Kidney capillary endothelial cell (primary cell): ENCODE data around the gene KRT79.
"Not testable (repeated sequence)": the region's sequence is repeated elsewhere in the genome, so short reads cannot be mapped to it uniquely, and the experiment has no call there.

Source experiments
- DNase-seq: peaks from one replicate; pipeline ENCODE4 v3.0.0-alpha.2; 2018; ENCODE audit warnings: low spot score

Gene KRT79

GRCh38 chr12:52833922-52834726 lies at the start of gene KRT79:
TSS of gene KRT79 (minus strand) at chr12:52834311. CDS start at chr12:52834260, 51 bp downstream.
- DNase-seq = no peak

GRCh38 chr12:52880499-52880898 lies 46.4 kb upstream of the KRT79 start:
- not testable (repeated sequence) for DNase-seq

DNA sequence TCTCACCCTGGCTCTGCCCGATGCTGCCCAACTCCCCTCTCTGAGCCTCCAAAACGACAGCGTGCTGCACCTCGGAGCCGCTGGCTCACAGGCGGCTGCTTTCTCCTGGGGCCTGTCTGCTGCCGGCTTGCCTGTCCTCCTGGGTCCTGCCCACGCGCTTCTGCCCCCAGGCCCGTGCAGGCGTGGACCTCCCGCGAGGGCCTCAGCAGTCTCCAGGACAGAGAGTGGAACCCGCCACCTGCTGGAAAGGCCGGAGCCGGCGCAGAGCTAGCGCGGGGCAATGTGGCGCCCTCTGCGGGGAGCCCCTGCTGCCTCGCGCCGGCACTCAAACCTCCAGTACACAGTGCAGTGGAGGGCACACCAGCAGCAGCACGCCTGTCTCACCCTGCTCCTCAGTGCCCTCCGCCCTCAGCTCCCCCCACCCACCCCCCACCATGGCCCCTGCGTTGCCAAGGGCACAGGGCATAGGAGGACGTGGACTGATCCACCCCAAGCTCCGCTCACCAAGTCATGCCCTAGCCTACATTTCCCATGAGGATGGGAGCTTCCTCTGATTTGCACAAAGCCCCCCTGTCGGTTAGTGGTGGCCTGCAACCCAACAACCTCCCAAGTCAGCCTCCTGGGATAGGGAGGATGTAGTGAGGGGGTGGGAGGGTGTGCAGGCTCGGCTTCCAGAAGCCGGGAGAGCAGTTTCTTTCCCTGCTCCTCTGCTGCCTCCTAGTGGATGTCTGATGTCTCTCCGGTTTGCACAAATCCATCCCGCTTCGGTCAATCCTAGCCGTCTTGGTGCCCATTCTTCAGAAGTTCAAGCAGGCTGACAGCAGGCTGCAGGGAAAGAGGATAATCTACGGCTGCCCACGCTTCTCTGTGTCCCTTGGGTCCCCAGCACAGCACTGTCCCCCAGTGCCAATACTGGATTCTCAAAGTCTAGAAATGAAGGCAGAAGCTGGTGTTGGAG lies 45.6 kb upstream of the KRT79 start:
- peak; percentile 88 for DNase-seq

GRCh38 chr12:52878507-52879393 lies 44.6 kb upstream of the KRT79 start:
- DNase-seq = no peak

- DNase-seq = no peak
Observed at GRCh38 chr12:52877242-52877641, 43.1 kb upstream of the KRT79 start.

- DNase-seq = no peak
Observed at GRCh38 chr12:52876372-52876771, 42.3 kb upstream of the KRT79 start.

DNA sequence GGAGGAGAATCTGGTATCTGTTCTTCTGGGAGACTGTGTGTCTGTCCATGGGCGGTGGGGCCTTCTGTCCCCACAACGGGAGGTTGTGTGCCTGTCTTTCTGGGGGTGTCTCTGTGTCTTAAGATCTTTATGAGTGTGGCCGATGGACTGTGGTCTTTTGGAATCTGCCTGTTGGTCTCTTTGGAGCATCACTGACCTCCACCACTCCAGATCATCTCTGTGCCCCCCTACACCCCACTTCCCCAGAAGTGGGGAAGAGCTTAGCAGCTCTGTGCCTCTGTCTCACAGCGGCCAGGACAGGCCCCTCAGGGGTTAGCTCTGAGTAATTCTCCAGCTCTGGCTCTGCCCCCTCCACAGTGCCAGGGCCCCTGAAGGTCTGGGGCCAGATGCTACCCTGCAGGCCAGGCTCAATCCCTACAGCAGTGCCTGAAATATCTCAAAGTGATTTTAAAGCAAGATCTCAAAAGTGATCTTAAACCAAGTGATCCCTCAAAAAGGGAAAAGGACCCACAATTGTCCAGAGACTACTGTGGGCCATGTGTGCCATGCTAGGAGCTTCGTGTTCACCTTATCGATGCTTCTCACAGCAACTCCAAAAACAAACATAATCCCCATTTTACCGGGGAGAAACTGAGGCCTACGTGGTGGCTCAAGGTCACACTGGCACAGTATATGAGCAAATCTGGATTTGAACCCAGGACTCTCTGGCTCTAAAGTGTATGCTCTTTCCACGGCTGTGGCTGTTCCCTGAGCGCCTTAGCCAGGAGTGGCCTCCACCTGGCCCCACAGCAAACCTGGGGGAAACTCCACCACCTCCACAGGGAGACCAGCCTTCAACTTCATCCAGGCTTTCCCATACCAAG lies 40.7 kb upstream of the KRT79 start:
- no peak for DNase-seq

DNA sequence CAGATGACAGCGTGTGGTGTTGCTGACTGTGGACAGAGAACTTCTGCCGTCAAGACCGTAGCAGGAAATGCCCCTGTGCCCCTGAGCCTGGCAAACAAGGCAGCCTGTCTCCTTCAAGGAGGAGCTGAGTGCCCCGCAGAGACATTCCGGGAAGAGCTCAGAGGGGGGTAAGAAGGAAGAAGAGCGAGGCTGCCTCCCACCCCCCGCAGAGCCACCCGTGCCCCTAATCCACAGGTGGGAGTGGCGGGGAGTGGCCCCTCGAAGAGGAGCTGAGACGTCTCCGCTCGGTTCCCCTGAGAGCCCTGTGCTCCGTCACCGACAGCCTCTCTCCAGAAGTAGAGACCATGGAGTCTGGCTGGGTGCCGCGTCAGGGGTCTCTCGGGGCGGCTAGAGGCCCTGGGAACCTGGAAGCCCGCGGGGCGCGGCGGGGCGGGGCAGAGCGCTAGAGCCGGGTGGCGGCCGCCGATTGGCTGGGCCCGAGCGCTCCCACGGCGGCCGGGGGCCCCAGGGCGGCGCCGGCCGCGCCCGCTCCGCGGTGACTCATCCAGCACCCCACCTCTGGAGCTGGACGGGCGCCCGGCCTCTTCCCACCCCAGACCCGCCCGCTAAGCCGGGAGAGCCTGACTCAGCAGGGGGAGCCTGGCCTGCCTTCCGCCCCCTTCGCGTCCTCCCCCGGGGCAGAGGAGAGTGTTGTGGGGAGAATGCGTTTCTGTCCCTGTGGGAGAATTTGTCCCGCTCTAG lies 39.9 kb upstream of the KRT79 start:
- DNase-seq = peak; percentile 86

- DNase-seq = no peak
Observed at GRCh38 chr12:52873513-52873831, 39.4 kb upstream of the KRT79 start.

DNA sequence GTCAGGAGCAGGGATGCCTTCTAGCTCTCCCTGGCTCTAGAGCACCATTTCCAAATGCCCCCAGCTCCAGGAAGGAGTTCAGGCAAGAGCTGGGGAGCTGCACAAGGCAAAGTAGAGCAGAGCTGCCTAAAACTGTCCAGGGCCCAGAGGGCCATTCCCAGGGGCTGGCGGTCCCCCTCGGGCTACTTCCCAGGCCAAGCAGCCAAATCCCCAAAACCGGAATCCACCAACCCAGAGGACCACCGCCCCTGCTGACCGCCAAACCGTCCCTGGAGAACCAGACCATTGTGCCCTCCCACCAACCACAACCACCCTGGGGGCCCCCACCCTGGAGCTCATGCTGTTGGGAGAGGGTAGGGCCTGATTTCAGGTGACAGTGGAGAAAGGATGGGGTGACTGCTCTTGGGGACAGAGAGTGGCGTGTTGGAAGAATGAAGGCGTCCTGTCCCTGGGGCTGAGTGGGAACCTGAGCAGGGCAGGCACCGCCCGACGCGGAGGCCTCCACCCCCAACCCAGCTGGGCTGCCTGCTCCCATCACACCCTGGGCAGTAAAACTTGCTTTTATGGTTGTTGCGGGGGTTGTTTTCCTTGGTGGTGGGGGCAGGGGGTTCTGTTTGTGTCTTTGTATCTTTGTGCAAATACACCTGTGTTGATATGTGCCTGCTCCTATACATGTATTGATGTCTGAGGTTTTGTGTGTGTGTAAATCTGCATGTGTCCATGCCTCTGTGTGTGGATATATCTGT lies 38.7 kb upstream of the KRT79 start:
- DNase-seq = no peak

GRCh38 chr12:52871291-52872039 lies 37.4 kb upstream of the KRT79 start:
- DNase-seq = no peak

GRCh38 chr12:52870361-52871290 lies 36.5 kb upstream of the KRT79 start:
- peak; percentile 56 for DNase-seq

- DNase-seq = no peak
Observed at GRCh38 chr12:52867642-52868041, 33.5 kb upstream of the KRT79 start.

DNA sequence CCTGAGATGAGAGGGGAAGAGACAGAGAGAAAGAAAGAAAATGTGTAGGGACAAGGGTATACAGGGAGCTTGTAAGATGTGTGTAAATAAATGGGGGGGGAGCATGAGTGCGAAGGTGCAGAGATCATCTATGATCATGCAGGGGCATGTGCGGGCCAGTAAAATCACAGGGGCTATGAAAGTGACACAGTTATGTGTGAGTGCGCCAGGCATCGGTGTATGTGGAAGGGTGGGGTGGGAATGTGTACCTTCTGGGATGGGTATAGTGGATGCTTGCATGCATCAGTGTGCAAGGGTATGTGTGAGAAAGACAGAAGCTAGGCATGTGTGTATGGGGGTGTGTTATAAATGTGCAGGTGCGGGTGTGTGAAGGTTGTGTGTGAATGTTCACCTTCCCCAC lies 33.0 kb upstream of the KRT79 start:
- DNase-seq = no peak

- peak; percentile 75 for DNase-seq
Observed at GRCh38 chr12:52865090-52865944, 31.2 kb upstream of the KRT79 start.

DNA sequence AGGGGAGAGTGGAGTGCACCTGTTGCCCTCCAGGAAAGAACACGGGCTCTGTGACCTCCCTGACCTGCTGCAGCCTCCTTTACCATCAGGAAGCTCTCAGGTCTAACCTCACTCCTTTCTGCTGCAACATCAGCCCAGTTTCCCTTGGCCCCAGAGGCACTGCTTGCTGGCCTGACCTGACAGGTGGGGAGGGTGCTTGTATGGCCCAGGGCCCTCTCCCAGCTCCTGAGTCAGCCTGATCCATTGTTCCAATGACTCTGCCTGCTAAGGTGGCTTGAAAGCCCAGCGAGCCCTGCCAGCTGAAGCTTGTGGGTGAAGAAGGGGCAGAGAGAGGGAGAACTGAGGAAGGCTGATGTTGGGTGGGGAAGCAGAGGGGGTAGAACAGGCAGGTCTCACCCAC lies 27.9 kb upstream of the KRT79 start:
- DNase-seq = no peak

DNA sequence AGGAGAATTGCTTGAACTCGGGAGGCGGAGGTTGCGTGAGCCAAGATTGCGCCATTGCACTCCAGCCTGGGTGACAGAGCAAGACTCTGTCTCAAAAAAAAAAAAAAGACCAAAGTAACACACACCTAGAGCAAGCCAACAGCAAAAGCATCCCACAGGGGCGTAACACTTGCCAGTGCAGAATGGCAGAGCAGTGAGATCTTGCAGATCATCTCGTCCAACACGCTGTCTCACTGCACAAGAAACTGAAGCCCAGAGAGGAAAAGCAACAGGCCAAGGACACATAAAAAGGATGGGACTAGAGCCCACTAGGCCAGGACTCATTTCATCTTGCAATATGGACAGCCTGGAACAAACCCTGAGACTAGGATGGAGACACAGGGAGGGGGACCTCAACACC lies 27.4 kb upstream of the KRT79 start:
- no peak for DNase-seq
